Embryonic facial prominence (tissue), 1 donor: ENCODE results near the gene DEFB132.

Experiments used
- DNase-seq: peaks from one replicate; pipeline ENCODE4 v3.0.0-alpha.2; 2016; ENCODE audit errors: extremely low spot score

DEFB132 gene

DNA sequence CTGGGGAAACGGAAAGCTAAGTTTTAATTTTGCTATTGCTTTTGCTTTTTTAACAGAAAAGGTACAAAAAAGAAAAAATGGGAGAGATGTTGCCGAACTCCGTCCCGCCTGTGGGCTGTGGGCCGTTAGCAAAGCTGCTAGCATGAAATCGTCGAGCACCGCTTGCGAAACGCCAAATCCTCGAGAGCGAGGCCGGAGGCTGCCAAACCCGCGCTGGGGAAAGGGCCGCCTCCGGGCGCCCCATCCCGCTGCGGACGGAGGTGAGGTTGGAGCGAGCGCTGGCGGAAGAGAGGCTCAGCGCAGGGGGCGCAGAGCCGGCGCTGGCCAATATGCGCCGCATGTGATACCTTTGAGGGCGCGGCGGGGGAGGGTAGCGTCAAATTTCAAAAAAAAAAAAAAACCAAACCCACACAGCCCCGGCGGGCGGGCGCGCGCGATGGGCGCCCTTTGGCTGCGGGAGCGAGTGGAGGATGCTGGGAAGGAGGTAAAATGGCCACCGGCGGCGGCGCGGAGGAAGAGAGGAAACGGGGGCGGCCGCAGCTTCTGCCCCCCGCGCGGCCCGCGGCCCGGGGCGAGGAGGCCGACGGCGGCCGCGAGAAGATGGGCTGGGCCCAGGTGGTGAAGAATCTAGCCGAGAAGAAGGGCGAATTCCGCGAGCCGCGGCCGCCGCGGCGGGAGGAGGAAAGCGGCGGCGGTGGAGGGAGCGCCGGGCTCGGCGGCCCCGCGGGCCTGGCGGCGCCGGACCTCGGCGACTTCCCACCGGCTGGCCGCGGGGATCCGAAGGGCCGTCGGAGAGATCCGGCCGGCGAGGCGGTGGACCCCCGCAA, 39.8 kb downstream of the DEFB132 start, which contains the start of gene ZCCHC3:
Gene ZCCHC3 (plus strand): TSS at position 473 of the 827 bp plus-strand sequence. CDS start 17 bp downstream, at position 490.
- DNase-seq: peak; percentile 66

DNA sequence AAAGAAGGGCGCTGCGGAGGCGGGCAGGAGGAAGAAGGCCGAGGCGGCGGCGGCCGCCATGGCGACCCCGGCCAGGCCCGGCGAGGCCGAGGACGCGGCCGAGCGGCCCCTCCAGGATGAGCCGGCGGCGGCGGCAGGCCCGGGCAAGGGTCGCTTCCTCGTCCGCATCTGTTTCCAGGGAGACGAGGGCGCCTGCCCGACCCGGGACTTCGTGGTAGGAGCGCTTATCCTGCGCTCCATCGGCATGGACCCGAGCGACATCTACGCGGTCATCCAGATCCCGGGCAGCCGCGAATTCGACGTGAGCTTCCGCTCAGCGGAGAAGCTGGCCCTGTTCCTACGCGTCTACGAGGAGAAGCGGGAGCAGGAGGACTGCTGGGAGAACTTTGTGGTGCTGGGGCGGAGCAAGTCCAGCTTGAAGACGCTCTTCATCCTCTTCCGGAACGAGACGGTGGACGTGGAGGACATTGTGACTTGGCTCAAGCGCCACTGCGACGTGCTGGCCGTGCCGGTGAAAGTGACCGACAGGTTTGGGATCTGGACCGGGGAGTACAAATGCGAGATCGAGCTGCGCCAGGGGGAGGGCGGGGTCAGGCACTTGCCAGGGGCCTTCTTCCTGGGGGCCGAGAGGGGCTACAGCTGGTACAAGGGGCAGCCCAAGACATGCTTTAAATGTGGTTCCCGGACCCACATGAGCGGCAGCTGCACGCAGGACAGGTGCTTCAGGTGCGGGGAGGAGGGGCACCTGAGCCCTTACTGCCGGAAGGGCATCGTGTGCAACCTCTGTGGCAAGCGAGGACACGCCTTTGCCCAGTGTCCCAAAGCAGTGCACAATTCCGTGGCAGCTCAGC, 40.6 kb downstream of the DEFB132 start:
- DNase-seq: no peak

DNA sequence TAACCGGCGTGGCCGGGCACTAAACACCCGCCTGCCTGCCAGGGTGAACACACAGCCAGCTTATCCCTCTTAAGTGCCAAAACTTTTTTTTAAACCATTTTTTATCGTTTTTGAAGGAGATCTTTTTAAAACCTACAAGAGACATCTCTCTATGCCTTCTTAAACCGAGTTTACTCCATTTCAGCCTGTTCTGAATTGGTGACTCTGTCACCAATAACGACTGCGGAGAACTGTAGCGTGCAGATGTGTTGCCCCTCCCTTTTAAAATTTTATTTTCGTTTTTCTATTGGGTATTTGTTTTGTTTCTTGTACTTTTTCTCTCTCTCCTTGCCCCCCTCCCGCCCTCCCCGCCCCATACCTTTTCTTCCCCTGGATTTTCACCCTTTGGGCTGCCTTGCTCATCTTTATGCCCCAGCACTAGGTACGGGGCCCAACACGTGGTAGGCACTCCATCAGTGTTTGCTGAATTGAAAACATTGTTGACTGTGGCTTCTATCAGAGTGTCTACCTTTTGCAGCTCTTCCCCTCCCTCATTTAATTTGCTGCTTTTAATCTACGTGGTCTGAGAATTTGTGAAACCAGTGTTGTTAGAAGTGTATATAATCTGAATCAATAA, 41.4 kb downstream of the DEFB132 start:
- DNase-seq: no peak

- no peak for DNase-seq
Measured at GRCh38 chr20:300345-300990, 42.9 kb downstream of the DEFB132 start.

GRCh38 chr20:301886-302848, 44.6 kb downstream of the DEFB132 start:
- DNase-seq: no peak

GRCh38 chr20:305745-306144, 48.2 kb downstream of the DEFB132 start:
- DNase-seq: no peak

- no peak for DNase-seq
Measured at GRCh38 chr20:308427-309038, 51.0 kb downstream of the DEFB132 start.

GRCh38 chr20:309306-309840, 51.8 kb downstream of the DEFB132 start:
- DNase-seq: peak; percentile 36

GRCh38 chr20:309841-310644, 52.5 kb downstream of the DEFB132 start:
- DNase-seq: peak; percentile 99

- DNase-seq: no peak
Measured at GRCh38 chr20:310645-311044, 53.1 kb downstream of the DEFB132 start.
